Right ventricle myocardium inferior (tissue), 1 donor: ENCODE measurements around the gene EZH1. TPM values are rescaled to one million over a fixed set of nuclear protein-coding genes. Genes with fewer than 3 reads are reported as not detected.

ENCODE experiments used
- ATAC-seq: fragments of 200-7000 bp; cut with Tn5 transposase; one replicate; pipeline ENCODE4 v1.9.1; 2020; ENCODE audit warnings: mild to moderate bottlenecking, moderate library complexity
- DNase-seq: peaks from one replicate; pipeline ENCODE4 v3.0.0; 2021; ENCODE audit errors: missing footprints
- intact Hi-C: fragments of 100-400 bp; cut with DNase I; formaldehyde crosslinking; loops from one replicate; pipeline ENCODE4 v1.11.0; 2022
- long read RNA-seq: library from polyadenylated mRNA; unstranded; transcript quantifications from one replicate; pipeline ENCODE4 v2.0.0, GENCODE V29; 2021
- total RNA-seq: library from RNA; stranded (reverse); fragmentation: NEBNext Ultra II Directional; extraction: Animal tissue kit (Norgen Biotek cat#: 25700); gene quantifications from one replicate; pipeline ENCODE4 v1.2.1, GENCODE V29; 2021
- donor health status: DM: no; HTN: yes; CAD: no; lungs with severe emphysema.

Gene EZH1
- 44.4 TPM for total RNA-seq
- long read RNA-seq, full-length matches to known transcripts: 1 of 15 reads
- long read RNA-seq, partial matches to known transcripts: 13 of 15 reads
- long read RNA-seq, other reads (novel, unspliced or antisense): 1 of 15 reads

DNA sequence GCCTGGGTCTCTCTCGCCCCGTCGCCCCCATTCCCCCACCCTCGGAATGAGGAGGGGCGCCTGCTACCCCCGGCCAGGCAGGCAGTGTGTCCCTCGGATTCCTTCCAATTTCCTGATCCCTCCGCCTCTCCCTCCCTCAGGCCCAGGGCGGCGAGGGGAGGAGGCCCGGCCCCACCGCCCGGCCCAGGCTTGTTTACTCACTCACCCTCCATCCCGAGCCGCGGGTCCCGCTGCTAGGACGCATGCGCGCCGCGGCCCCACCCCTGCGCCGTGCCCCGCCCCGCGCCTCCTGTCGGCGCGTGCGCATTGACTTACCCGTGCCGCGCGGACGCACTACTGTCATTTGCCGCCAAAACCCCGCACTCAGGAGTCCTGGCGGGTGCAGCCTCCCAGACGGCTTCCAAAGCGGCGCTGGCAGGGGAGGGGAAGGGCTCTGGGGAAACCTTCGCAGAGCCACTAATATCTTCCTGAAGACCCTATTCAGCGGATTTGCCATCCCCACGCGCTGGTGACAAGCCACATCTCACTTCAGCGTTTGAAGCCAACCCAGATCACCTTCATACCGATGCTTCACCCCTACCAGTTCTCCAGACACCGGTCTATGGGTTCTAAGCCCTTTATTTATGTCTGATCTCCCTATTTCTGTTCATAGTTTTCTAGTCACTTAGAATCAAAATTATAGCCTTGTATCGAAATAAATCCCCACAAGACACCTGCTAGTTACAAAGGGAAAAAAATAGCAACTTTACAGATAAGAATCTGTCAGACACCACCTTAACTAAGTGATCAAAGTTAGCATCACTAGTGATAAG, at the start of gene EZH1:
EZH1 (minus strand) TSS at position 235 of the 812 bp plus-strand sequence. CDS start 16,099 bp downstream, outside the sequence.
- intact Hi-C loops: loop anchor here (1.0 kb wide), 1 partner anchor 18 kb away; no protein-coding TSS in a partner anchor

DNA sequence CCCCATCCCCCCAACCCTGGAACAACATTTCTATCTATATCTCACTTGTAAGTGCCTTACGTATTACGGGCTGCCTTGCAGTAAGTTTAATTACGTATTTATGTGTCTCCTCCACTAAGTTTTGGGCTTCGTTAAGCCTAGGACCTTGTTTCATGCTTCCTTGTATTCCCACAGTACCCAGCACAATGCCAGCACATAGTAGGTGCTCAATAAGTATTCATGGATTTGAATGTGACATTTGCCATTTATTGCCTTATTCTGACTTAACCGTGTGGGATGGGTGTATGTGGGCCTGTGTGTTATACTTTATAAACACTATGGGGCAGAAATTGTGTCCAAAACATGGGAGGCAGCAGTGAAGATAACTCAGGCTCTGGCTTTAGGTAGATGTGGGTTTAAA, 47.7 kb upstream of the EZH1 start:
- intact Hi-C loops: no loop called here
- DNase-seq (no peak), ATAC-seq (no peak)

More for the DNA sequence above, at the start of gene EZH1:
- ATAC-seq (peak; percentile 97), DNase-seq (peak; percentile 95)

DNA sequence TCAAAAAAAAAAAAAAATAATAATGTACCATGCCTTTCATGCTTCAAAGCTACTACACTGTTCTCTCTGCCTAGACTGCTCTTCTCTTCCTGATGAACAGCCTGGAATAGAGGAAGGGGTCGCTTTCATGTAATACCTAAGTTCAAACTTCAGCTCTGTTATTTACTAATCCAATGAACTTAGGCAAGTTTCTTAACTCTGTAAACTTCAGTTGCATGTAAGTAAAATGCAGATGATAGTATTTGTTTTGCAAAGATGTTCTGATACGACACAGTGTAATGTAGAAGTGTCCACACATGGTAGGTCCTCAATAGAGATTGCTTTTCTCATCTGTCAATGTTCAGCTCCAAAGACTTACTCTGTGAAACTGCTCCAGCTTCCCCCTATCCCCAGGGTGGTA, 47.1 kb upstream of the EZH1 start:
- DNase-seq: no peak

DNA sequence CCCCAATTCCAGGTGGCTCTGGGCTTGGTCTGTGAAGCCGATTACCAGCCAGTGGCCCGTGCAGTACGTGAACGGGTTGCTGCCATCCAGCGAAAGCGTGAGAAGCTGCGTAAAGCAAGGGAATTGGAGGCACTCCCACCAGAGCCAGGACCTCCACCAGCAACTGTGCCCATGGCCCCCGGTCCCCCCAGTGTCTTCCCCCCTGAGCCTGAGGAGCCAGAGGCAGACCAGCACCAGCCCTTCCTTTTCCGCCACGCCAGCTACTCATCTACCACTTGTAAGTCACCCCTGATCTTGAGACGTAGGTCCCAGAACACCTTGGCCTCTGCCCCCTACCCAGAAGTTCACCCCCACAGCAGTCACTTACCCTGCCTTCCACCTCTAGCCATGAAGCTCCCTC, 42.4 kb upstream of the EZH1 start:
- intact Hi-C loops: no loop called here
- ATAC-seq (no peak), DNase-seq (no peak)

More for the DNA sequence above, 47.1 kb upstream of the EZH1 start:
- no peak for ATAC-seq
- intact Hi-C loops: no loop called here

DNA sequence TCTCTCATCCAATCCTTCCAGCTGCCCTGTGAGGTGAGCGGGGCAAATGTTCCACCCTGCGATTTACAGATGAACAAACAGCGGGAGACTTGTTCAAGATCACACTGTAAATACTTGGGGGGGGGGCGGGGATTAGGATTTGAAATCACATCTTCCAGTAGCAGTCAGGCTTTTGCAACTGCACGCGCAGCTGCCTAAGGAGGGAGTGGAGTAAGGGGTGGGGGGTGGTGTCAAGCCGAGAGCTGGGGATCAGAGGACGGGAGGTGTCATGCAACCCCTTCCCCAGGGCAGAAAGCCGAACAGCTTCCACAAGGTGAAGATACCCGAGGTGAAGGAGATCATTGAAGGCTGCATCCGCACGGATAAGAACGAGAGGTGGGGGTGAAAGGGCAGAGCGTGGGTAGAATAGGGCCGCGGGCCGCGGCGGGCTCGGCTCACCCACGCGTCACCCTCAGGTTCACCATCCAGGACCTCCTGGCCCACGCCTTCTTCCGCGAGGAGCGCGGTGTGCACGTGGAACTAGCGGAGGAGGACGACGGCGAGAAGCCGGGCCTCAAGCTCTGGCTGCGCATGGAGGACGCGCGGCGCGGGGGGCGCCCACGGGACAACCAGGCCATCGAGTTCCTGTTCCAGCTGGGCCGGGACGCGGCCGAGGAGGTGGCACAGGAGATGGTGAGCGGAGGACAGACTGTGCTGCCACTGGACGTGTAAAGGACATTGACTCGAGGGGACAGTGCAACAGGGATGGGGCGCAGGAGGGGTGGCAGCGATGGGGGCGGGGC, 40.2 kb upstream of the EZH1 start:
- DNase-seq: no peak
- intact Hi-C loops: no loop called here
- ATAC-seq: no peak

DNA sequence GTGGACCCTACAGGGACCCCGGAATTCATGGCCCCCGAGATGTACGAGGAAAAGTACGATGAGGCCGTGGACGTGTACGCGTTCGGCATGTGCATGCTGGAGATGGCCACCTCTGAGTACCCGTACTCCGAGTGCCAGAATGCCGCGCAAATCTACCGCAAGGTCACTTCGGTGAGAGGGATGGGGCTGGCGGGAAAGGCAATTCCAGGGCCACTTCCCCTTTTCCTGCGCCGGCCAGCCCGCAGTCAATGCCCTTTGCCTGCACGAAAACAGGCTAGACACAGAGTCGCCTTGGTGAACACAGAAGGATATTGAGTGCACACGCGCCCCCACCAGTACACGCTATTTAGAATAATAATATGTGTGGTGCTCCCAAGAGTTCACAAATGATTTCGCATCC, 39.6 kb upstream of the EZH1 start:
- DNase-seq: no peak
- intact Hi-C loops: no loop called here
- ATAC-seq: no peak

DNA sequence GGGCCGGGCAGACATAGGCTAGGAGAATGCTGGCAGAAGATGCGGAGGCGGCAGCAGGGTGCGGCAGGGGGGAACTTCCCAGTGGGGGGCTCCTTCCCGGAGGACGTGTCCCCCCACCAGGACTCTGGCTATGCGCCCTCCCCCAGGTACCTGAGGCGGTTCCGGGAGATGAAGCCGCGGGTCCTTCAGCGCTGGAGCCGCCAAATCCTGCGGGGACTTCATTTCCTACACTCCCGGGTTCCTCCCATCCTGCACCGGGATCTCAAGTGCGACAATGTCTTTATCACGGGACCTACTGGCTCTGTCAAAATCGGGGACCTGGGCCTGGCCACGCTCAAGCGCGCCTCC, 38.9 kb upstream of the EZH1 start:
- ATAC-seq: no peak
- intact Hi-C loops: no loop called here
- DNase-seq: no peak

DNA sequence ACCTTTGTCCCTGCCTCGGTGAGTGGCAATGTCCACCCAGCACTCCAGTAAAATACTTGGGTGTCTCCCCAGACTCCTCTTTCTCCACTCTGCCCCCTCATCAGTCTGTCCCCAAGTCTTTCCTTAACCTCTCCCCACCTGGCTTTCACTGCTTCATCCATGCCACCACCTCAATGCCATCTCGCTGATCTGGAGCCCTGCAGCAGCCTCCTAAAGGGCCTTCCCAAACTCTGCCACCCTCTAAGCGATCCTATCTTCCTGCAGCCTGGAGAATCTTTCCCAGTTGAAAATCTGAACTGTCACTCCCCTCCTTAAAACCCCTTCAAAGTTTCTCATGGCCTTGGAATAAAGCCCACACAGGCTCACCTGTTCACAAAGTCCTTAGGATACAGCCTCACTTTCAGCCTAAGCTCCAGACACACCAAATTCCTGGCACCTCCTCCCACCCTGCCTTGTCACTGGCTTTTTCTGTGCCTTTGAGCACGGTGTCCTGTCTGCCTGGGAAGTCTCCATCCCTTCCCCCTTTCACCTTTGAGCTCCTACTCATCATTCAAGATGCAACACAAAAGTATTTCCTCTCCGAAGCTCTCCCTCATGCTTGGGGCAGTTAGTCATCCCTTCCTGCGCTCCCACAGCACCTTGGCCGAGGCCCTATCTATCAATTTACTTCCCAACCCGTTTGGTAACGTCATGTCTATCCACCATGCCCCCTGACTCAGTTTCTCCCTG, 38.4 kb upstream of the EZH1 start:
- intact Hi-C loops: no loop called here
- DNase-seq: no peak
- no peak for ATAC-seq

DNA sequence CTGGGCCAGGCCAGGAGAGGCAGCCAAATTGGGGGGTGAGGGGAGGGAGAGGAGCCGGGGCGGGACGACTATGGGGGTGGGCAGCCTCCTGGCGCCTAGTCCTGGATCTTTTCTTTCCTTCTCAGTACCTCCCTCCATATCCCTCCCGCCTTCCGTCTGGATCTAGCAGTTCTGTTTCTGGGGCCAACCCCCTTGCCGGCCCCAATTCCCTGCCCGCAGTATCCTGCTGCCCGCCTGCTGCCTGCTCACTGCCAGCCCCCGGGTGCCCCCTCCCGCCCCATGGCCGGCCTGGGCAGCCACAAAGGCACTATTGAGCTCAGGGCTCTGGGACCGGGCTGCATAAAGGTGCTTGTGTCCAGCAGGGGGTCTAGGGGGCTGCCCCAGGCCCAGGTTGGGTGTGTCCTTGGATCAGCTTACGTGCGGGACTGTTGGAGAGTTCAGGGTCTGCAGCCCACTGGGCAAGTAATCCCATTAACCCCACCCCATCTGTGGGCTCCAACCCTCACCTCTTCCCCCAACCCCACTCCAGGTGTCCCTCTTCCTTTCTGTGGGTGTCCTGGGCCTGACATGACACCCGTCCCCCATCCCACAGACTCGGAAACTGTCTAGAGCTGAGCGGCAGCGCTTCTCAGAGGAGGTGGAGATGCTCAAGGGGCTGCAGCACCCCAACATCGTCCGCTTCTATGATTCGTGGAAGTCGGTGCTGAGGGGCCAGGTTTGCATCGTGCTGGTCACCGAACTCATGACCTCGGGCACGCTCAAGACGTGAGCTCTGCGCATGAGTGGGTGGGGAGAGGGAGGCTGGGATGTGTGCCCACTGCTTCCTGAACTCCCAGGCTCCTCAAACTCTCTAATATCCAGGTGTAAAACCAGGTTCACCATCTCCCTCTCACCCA, 37.6 kb upstream of the EZH1 start:
- intact Hi-C loops: no loop called here
- ATAC-seq (no peak), DNase-seq (no peak)

DNA sequence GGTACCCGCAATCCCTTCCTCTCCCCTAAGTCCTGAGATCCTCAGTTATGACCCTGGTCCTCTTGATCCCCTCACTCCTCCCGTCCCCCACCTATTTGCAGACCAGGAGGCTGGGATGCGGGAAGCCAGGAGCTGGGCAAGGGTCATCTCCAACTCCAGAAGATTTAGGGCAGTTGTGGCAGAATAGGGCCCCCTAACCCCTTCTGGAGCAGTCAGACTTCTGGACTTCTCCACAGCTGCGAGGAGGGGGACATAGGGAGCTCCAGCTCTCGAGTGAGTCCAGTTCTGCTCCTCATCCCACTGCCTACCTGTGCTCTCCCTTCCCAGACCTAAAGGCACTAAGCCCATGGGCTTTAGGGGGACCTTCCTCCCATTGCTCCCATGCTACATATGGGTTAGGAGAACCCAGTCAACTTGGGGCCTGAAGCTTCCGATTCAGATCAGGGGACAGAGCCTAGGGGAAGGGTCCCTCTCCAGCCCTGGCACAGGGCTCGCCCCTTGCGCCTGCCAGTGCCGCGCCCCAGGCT, 36.9 kb upstream of the EZH1 start:
- intact Hi-C loops: no loop called here
- DNase-seq (no peak), ATAC-seq (no peak)

DNA sequence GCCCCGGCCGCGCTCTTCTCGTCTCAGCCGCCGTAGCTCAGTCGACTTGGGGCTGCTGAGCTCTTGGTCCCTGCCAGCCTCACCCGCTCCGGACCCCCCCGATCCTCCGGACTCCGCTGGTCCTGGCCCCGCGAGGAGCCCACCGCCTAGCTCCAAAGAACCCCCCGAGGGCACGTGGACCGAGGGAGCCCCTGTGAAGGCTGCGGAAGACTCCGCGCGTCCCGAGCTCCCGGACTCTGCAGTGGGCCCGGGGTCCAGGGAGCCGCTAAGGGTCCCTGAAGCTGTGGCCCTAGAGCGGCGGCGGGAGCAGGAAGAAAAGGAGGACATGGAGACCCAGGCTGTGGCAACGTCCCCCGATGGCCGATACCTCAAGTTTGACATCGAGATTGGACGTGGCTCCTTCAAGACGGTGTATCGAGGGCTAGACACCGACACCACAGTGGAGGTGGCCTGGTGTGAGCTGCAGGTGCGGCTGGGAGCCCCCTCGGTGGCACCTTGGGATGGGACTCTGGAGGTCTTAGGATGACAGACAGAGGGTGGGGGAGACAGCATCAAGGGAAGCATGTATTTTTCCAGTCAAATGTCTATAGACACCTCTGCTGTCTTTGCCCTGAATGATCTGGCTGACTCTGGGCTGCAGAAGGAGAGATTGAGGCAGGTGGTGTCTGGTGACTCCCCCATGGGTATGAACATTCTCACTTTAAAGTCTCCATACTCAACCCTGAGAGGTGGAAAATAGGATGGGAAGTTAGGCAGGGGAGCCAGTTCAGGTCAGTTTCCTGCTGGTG, 36.2 kb upstream of the EZH1 start:
- intact Hi-C loops: no loop called here
- no peak for ATAC-seq

DNA sequence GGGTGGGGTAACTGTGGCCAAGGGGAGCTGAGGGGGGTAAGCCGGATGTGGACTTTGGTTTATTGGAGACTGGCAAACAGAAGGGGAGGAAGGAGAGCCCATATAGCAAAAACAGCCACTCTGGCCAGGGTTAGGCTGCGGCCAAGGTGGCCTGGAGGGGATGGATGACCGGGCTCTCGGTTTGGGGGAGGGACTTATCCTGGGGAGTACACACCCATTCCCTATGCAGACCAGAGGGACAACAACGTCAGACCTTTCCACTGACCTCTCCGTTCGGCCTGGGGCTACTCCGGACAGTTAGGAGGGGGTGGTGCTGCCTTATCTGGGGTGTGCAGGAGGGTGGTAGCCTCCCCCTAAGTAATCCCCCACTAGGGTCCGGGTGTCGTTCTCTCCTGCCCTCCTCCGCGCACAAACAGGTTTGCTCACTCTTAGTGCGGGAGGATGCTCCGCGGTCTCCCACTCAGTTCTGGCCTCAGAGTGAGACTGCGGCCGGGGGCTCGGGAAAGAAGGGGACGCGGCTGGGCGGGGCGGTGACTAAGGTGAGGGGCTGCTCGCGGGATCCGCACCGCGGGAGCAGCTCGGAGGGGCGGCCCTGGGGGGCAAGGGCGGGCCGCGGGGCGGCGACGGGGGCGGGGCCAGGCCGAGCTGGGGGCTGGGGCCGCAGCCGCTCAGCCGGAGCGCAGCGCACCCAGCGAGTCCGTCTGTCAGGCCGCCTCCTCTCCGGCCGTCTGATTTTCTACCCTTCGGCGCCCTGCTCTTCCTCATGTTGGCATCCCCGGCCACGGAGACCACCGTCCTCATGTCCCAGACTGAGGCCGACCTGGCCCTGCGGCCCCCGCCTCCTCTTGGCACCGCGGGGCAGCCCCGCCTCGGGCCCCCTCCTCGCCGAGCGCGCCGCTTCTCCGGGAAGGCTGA, 35.4 kb upstream of the EZH1 start, which contains the start of gene WNK4:
WNK4 (plus strand) TSS at position 675 of the 915 bp plus-strand sequence; CDS start at position 764, 89 bp downstream.
- intact Hi-C loops: loop anchor here (10.0 kb wide), 1 partner anchor 45 kb away; the partner anchor contains the start of gene BECN1
- ATAC-seq (peak; percentile 27), DNase-seq (no peak)

More for the DNA sequence above, 36.2 kb upstream of the EZH1 start:
- DNase-seq: no peak

DNA sequence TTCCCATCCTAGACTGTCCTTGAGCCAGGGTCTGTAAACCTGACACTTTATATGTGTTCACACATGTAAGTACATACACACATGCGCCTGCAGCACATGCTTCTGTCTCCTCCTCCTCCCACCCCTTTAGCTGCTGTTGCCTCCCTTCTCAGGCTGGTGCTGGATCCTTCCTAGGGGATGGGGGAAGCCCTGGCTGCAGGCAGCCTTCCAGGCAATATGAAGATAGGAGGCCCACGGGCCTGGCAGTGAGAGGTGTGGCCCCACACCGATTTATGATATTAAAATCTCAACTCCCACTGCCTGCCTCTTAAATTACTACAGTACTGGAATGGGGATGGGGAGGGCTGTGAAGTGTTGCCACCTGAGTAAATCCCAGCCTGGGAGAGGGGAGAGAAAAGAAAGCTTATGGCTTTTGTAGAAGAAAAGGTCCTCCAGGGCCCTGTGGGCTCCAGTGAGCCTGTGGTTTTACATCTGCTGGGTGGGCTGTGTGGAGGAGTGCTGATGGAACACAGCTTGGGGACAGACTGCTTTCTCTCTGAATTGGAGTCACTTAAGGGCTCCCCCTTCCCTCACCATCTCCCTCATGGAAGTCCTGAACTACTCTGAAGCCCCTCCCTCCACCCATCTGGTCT, 34.6 kb upstream of the EZH1 start:
- intact Hi-C loops: loop anchor here (10.0 kb wide), 1 partner anchor 45 kb away; the partner anchor contains the start of gene BECN1
- DNase-seq (no peak), ATAC-seq (peak; percentile 3)

DNA sequence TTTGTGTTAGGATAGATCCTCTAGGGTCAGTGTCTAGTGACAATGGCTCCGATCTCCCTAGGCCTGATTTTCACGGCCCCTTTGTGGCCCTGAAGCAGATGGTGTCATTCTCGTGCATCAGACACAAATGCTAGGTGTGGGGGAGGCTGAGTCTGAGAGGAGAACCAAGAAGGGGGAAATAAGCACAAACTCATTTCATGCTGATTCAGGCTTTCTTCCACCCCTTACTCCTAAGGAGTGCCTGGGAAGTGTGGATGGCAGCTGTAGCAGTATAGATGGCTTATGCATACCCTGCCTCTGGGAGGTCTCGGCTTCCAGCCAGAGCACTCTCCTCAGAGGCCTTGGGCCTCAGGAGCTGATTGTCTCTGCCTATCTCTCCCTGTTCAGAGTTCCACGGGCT, 33.7 kb upstream of the EZH1 start:
- intact Hi-C loops: loop anchor here (10.0 kb wide), 1 partner anchor 46 kb away; the partner anchor contains the start of gene BECN1
- ATAC-seq (no peak), DNase-seq (no peak)

DNA sequence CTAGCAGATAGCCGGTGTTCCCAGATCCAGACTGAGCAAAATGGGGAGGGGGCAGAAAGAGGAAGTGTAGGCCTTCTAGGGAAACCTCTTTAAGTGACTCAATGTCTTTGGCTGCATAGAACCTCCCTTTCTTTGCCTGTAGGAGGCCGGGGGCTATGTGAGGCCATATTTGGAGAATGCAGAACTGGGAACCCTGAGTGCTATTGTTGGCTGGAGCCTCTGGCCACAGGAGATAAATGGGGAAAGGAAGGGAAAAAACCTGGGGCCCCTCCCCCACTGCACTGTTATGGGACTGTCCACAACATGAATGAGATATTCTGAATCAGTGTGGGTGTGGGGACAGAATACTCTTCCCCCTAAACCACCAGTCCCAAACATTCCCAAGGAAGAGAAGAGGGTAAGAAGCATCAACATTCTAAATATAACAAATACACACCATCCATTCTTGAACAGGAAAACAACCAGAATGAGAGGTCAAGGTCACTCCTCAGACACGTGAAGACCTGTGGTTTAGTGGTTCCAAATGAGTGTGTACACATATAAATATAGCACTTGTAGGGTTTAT, 30.8 kb upstream of the EZH1 start:
- no peak for DNase-seq
- no peak for ATAC-seq
- intact Hi-C loops: loop anchor here (10.0 kb wide), 1 partner anchor 49 kb away; the partner anchor contains the start of gene BECN1
